RWPE2 (cell line): Measurements from ENCODE around the gene CDH12.
"Not testable (repeated sequence)": the region's sequence is repeated elsewhere in the genome, so short reads cannot be mapped to it uniquely, and the experiment has no call there.

ENCODE experiments used
- ATAC-seq: fragments of 200-7000 bp; cut with Tn5 transposase; 3 replicates; pipeline ENCODE4 v1.9.1; 2021; ENCODE audit warnings: low read depth
- DNase-seq: peaks from one replicate; pipeline ENCODE4 v3.0.0-alpha.2; 2020; ENCODE audit warnings: low spot score
- H3K27ac ChIP-seq: fragments of 450-650 bp; 2 replicates; pipeline ENCODE4 v1.5.1; 2017; ENCODE audit warnings: mild to moderate bottlenecking; ENCODE audit not compliant: poor library complexity, severe bottlenecking
- H3K27me3 ChIP-seq: fragments of 250-450 bp; sonication (Bioruptor Pico); 2 replicates; pipeline ENCODE4 v1.5.1; 2021; ENCODE audit warnings: mild to moderate bottlenecking, moderate library complexity; ENCODE audit not compliant: insufficient read depth, poor library complexity, severe bottlenecking
- H3K36me3 ChIP-seq: fragments of 250-450 bp; sonication (Bioruptor Pico); 2 replicates; pipeline ENCODE4 v1.5.1; 2020; ENCODE audit warnings: low read depth, mild to moderate bottlenecking, moderate library complexity
- H3K4me1 ChIP-seq: fragments of 250-450 bp; sonication (Bioruptor Pico); 2 replicates; pipeline ENCODE4 v1.5.1; 2021; ENCODE audit warnings: mild to moderate bottlenecking, moderate library complexity; ENCODE audit not compliant: insufficient read depth, poor library complexity, severe bottlenecking
- H3K4me3 ChIP-seq: fragments of 250-450 bp; sonication (Bioruptor Pico); 2 replicates; pipeline ENCODE4 v1.5.1; 2021; ENCODE audit warnings: mild to moderate bottlenecking, moderate library complexity; ENCODE audit not compliant: severe bottlenecking
- H3K9me3 ChIP-seq: fragments of 250-450 bp; sonication (Bioruptor Pico); 2 replicates; pipeline ENCODE4 v1.5.1; 2021; ENCODE audit warnings: mild to moderate bottlenecking, moderate library complexity; ENCODE audit not compliant: severe bottlenecking
- CTCF ChIP-seq: fragments of 450-650 bp; IDR thresholded peaks from one replicate; pipeline ENCODE4 v1.5.1; 2017; ENCODE audit warnings: mild to moderate bottlenecking, moderate library complexity; ENCODE audit not compliant: poor library complexity, severe bottlenecking

The CDH12 gene

GRCh38 chr5:22780756-22781155, 72.4 kb downstream of the CDH12 start:
- ATAC-seq (no peak), DNase-seq (no peak)
- Histone ChIP-seq H3K27ac (no peak overlapping the region), H3K4me1 (no peaks in the 10 kb centered on the region), H3K4me3 (no peak overlapping the region), H3K27me3 (peaks cover 3% of the 10 kb centered on the region), H3K36me3 (no peaks in the 10 kb centered on the region), H3K9me3 (no peaks in the 10 kb centered on the region)
- TF ChIP-seq CTCF: no peak

DNA sequence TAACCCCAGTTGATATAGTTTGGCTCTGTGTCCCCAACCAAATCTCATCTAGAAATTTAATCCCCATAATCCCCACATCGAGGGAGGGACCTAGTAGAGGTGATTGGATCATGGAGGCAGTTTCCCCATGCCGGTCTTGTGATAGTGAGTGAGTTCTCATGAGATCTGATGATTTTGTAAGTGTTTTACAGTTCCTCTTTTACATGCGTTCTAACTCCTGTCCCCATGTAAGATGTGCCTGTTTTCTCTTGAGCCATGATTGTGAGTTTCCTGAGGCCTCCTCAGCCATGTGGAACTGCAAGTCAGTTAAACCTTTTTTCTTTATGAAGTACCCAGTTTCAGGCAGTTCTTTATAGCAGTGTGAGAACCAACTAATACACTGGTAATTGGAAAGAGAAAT, 73.6 kb downstream of the CDH12 start:
- no peaks in the 10 kb centered on the region for H3K4me1 ChIP-seq
- H3K9me3 ChIP-seq: no peaks in the 10 kb centered on the region
- H3K27ac ChIP-seq: no peak overlapping the region
- H3K4me3 ChIP-seq: no peak overlapping the region
- DNase-seq (no peak), ATAC-seq (no peak)
- no peak for TF ChIP-seq CTCF
- peaks cover 3% of the 10 kb centered on the region for H3K27me3 ChIP-seq
- no peaks in the 10 kb centered on the region for H3K36me3 ChIP-seq

DNA sequence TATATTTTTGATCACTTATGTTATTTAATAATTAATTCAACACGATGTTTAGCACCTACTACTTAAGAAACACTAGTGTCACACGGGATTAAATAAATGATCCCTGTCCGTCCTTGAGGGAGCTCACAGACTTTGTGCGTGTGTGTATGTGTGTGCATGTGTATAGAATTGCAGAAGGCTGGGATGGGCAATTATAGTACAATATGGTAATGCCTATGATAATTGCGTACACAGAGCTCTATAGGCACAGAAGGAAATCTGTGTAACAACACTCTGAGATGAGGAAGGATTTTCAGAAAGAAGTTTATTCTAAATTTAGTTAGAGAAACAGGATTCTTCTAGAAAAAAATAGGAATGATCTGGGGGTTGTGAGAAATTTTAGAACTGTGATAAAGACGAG, 76.9 kb downstream of the CDH12 start:
- Histone ChIP-seq H3K4me3 (no peak overlapping the region), H3K36me3 (no peaks in the 10 kb centered on the region), H3K27me3 (peaks cover 3% of the 10 kb centered on the region), H3K9me3 (no peaks in the 10 kb centered on the region), H3K27ac (no peak overlapping the region), H3K4me1 (no peaks in the 10 kb centered on the region)
- DNase-seq (no peak), ATAC-seq (no peak)
- TF ChIP-seq CTCF: no peak

DNA sequence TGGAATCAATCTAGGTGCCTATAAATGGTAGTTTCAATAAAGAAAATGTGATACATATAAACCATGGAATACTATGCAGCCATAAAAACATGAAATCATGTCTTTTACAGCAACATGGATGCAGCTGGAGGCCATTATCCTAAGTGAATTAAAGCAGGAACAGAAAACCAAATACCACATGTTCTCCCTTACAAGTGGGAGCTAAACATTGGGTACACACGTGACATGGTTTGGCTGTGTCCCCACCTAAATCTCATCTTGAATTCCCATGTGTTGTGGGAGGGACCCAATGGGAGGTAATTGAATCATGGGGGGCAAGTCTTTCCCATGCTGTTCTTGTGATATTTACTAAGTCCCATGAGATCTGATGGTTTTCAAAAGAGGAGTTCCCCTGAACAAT, 78.9 kb downstream of the CDH12 start:
- not testable (repeated sequence) for H3K27ac ChIP-seq, H3K36me3 ChIP-seq, DNase-seq, ATAC-seq, H3K9me3 ChIP-seq, H3K4me1 ChIP-seq, H3K4me3 ChIP-seq, H3K27me3 ChIP-seq

GRCh38 chr5:22764736-22765135, 88.4 kb downstream of the CDH12 start:
- ATAC-seq: no peak
- DNase-seq: no peak
- H3K4me1 ChIP-seq: no peaks in the 10 kb centered on the region

More at GRCh38 chr5:22764736-22765135, 88.4 kb downstream of the CDH12 start:
- Histone ChIP-seq H3K27me3 (peaks cover 13% of the 10 kb centered on the region), H3K9me3 (no peaks in the 10 kb centered on the region), H3K36me3 (no peaks in the 10 kb centered on the region), H3K4me3 (no peak overlapping the region), H3K27ac (no peak overlapping the region)
- TF ChIP-seq CTCF: no peak
